Right lobe of liver (tissue), 4 donors: ENCODE results near the gene FIP1L1.

Experiments
- POLR2A ChIP-seq: fragments of 450-650 bp; IDR thresholded peaks from one replicate; pipeline ENCODE4 v1.6.1; 2017; ENCODE audit warnings: antibody characterized with exemption, mild to moderate bottlenecking
- TF ChIP-seq, protein P1 (sequence below), 4 donors: fragments of 200-600 bp in 3 of 4; fragments of 450-650 bp in 1 of 4; IDR thresholded peaks; one replicate each; pipeline versions ENCODE4 v1.5.1 to v1.8.0; 2016 to 2022; ENCODE audit warnings: antibody characterized with exemption in 4 of 4, mild to moderate bottlenecking in 2 of 4
- donor health status: DM: no; HTN: no; CAD: no.
- donor health status: DM: no; HTN: no; CAD: no.
- donor health status: DM: no; HTN: yes; CAD: no.

DNA sequence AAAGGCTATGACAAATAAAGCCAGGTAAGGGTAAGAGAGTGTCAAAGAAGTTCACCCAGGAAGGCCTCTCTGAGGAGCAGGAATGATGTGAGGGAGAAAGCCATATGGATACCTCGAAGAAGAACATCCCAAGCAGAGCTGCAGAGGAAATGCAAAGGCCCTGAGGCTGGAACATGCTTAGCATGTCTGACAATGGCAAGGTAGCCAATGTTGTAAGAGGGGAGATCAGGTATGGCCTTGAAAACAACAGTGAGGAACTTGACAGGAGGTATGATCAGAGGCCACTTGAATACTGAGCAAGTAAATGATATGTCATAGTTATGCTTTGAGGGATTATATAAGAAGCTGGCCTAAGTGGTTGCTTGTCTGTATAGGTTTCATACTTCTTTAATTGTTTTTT, 15.3 kb upstream of the FIP1L1 start:
- TF ChIP-seq, protein P1, sequence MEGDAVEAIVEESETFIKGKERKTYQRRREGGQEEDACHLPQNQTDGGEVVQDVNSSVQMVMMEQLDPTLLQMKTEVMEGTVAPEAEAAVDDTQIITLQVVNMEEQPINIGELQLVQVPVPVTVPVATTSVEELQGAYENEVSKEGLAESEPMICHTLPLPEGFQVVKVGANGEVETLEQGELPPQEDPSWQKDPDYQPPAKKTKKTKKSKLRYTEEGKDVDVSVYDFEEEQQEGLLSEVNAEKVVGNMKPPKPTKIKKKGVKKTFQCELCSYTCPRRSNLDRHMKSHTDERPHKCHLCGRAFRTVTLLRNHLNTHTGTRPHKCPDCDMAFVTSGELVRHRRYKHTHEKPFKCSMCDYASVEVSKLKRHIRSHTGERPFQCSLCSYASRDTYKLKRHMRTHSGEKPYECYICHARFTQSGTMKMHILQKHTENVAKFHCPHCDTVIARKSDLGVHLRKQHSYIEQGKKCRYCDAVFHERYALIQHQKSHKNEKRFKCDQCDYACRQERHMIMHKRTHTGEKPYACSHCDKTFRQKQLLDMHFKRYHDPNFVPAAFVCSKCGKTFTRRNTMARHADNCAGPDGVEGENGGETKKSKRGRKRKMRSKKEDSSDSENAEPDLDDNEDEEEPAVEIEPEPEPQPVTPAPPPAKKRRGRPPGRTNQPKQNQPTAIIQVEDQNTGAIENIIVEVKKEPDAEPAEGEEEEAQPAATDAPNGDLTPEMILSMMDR (IDR thresholded peaks at IDR 0.05) = no peak
- no peak for TF ChIP-seq POLR2A
